Effector CD4-positive, alpha-beta T cell (primary cell): ENCODE measurements around the gene MACROD1.

Experiments used
- DNase-seq: peaks from one replicate; pipeline ENCODE4 v3.0.0-alpha.2; 2020

MACROD1 gene

DNA sequence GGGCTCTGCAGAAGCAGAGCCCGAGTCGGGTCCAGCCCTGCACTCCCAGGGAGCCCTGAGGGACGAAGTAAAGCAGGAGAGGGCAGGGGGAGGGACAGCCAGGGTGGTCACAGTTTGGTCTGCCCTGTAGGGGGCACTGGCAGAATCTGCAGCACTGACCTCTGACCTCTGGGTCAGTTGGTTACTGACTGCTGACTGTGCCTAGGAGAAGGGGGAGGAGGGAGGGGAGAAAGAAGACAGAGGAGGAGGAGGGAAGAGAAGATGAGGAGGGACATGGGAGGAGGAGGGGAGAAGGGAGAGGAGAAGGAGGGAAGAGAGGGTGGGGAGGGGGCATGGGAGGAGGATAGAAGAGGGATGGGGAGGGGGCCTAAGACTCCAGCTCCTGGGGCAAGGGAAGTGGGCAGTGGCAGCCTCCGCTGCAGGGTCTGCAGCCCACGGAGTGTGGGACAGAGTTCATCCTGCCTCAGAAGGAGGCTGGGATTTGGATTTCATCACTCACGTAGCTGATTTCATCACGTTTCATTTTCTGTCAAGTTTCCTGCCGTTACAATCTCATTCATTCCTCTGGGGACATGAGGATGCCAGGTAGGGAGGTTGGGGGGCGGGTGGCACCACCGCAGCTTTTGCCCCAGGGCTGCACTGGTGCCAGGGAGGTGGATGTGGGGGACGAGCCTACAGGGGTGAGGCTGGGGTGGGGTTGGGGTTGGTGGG, 75.0 kb downstream of the MACROD1 start:
- DNase-seq, result no peak

DNA sequence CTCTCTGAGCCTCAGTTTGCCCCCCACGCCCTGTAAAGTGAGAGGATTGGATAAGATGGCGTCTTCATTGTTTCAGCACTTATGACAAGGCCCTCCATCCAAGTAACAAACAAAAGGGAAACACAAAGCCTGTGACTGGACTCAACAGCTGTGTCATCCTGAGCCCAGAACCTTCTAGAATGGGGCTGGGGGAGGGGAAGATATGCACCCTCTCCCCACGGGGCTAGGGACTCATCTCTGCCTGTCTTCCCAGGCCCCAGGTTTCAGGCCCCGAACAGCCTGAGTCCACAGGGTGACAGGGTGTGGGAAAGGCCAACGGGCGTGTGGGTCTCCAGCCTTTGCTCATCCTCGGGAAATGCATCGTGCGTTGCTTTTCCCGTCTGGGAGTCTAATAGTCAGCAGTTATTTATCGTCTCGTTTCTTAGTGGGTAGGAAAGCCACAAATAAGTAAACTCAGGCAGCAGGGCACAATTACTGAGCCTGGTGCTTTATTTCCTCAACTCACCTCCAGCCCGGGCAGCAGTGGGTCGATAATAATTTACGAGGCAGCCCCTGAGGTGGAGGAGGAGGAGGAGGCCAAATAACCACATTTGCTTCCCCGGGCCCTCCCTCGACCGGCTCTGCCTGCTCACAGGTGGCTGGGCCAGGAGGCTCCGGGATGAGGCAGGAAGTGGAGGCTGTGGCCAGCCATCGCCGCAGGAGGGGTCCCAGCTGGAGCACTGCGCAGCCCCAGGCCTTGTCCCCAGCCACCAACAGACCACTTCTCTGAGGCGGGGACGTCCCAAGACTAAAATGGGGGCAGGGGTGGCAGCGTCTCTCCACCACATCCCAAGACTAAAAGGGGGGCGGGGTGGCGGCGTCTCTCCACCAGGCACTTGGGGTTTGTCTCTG, 75.8 kb downstream of the MACROD1 start:
- no peak for DNase-seq

DNA sequence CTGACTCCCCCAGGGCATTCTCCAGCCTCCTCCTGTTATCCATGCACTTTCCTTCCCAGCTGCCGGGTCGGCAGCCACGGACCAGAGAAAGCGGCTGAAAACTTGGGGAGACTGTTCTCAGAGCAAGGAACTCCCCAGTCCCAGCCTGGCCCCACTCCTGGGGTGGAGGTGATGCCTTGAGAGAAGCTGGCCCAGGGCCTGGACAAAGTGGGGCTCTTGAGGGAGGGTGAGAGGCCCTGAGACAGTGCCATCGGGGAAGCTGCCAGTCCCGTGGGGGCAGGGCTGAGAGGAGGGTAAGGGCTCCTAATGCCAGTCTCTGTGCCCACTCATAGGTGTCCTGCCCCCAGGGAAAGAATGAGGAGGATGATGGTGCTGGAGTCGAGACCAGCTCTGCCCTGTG, 76.4 kb downstream of the MACROD1 start:
- DNase-seq, result no peak

DNA sequence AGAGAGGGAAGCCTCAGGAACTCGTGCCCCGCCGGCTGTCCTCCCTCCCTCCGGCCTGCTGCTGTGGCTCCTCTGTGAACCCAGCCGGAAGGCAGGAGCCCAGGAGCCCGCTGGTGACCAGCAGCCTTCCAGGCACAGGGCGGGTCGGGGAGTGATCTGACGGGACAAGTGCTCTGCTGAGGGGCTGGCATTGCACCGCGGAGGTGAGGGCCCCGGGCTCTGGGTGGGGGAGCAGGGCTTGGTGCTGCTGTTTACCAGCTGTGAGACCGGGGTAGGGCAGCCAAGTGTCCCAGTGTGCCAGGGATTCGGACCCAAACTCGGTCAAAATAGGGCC, 76.9 kb downstream of the MACROD1 start:
- no peak for DNase-seq

DNA sequence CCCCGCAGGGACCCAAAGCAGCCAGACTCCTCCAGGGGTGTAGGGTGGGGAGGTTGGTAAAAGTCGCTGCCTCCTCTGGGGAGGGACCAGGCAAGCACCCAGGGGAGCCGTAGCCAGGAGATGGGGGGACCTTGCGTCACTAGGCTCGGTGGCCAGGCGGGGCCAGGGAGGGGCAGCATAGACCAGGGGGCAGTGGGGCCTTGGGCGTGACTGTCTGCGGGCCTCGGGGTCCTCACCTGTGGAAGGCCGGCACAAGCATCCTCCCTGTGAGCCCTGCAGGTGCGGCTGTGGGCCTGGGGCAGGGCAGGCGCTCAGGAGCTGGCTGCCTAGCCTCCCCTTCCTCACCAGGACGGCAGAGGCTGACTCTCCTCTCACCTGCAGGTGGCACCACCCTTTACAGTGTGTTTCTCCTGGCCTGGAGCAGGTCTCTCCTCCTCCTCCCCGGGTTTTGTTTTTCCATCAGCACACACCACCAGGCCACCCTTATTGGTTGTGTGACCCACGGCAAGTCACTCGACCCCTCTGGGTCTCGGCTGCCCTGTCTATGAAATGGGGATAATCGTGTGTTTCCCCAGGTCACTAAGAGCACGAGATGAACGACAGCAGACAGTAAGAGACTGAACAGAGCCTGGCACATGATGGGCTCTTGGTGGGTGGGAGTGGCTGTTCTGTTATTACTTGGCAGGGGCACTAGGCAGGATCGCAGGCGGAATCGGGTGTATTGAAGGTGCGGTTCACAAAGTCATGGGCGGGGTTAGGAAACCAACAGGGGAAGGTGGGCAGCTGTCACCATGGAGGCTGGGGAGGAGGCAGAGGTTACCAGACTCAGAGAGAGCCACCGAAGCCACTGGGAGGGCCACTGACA, 77.5 kb downstream of the MACROD1 start:
- no peak for DNase-seq

DNA sequence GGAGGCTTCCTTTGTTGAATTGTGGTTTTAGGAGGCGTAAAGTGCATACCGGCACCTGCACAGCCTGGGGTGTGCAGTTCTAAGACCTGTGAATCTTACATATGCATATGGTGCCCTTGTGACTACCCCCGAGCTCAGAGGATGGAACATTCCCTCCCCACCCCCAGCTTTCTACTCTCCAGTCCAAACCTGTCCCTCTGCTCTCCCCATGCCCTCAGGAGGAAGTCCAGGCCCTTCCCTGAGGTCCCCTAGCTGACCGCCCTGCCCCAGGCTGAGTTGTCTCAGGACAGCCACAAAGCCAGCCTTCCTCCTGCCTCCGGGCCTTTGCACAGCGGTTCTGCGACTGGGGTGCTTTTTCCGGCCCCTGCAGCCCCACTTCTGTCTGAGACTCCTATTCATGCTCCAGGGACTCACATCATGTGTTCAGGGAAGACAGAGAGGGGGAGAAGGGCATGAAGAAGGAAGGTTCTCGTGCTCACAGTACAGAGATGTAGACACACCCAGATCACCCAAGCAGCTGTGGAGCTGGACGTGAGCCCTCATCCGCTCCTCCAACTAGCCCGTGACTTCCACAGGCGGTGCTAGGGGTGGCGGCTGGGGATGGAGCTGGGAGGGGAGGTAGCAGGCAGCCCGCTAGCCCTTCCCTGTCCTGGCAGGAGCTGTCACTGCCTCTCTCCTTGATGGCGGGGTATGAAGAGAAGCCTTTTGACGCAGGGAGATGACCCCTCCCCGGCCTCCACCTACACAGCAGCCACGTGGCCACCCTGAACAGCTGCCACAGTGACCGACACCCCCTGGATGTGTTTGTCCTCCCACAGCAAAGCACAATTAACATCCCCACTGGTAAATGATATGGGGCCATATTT, 79.4 kb downstream of the MACROD1 start:
- no peak for DNase-seq

DNA sequence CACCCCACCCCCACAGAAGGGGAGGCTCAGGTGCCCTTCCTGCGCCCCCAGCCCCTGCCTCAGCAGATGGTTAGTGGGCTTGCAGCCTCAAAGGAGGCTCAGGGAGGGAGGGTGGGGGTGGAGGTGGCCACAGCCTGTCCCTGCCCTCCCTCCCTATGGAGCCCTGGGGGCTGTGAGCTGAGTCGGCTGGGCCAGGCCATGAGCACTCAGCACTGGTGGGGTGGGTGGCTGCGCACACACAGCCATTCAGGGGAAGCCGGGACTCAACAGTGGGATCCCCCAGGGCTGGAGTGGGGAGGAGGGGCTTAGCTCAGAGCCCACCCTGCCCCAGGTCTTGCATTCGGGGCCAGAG, 80.0 kb downstream of the MACROD1 start:
- DNase-seq, result no peak

DNA sequence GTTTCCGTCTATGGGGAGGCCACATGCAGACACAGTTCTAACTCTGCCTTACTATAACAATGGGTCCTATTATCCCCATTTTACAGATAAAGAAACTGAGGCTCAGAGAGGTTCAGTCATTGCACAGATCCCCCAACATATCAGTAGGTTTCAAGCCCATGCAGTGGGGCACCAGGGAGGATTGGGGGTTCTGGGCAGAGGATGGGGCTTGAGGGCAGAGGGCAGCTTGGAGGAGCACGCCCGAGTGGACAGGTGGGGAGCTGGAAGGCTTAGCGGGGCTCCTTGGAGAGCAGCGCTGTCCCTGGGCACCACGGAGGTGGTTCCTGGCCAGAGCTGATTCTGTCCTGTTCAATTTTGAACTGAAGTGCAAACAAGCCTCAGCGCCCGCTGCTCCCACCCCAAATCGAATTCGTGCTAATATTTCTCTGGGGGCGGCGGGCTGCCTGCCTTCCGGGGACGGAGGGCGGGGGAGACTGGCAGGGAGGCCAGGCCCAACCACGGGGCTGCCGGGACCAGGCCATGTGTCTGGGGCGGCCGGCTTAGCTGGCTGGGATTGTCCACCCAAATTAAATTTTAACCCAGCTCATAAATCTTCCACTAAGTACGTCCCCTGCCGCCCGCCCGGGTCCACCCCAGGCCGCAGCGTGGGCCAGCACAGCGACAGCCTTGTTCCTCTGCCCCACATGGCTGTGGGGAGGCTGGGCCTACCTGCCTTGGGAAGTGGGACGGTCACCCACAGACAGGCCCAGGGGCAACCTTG, 80.8 kb downstream of the MACROD1 start:
- no peak for DNase-seq

DNA sequence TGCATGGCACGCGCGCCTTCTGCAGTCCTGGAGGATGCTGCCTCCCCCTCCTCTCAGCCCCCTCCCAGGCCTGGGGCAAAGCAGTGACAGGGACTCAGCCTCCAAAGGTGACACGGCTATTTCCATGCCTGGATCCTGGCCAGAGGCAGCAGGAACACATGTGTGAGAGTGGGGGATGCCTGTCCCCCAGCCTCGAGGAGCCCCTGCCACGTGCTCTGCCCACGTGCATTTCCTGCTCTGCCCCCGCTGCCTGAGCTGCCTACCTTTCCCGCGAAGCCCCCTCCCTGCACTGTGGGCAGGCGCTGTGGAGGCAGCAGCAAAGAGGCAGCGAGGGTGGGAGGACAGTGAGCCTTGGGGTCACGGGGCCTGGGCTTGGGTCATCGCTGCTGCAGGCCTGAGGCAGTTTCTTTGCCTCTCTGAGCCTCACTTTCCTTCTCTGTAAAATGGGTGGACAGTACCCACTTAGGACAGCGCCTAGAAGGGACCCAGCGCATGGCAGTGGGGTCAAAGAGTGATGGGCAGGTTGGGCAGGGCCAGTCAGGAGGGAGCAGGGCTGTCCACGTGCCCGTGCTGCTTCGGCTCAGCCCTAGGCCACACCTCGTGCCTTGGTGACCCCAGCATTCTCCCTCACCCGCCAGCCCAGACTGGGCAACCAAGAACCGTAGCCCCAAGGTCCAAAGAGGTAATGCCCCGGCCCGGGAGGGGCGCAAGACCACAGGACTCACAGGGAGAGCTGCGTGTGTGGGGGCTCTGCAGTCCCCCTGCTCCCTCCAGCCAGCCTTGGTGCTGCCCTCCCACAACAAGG, 81.6 kb downstream of the MACROD1 start:
- no peak for DNase-seq

DNA sequence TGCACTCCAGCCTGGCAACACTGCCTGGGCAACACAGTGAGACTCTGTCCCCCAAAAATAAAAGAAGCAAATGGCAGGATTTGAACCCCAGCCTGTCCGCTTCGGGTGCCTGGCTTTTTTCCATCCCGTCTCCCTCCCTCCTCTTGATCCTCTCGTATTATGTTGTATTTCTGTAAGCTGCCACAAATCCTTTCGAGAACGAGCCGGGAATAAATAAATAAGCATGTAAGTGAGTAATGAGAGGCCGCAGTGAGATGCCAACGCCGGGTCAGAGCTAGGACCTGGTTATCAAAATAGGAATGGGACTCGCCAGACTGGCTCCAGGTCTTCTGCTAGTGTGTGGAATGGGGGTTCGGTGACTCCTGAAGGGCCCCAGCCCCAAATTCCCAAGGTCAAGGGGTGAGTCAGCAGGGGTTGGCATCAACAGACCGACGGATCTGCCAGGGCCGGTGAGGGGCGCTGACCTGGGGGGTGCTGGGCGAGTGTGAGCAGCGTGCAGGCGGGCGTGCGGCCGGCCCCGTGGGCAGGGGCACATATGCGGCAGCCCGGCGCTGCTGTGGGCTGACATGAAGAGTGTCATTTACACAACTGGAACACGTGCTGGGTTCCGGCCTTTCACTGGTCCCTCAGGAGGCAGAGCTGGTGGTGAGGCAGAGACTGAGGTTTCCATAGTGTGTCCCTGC, 82.4 kb downstream of the MACROD1 start:
- no peak for DNase-seq

DNA sequence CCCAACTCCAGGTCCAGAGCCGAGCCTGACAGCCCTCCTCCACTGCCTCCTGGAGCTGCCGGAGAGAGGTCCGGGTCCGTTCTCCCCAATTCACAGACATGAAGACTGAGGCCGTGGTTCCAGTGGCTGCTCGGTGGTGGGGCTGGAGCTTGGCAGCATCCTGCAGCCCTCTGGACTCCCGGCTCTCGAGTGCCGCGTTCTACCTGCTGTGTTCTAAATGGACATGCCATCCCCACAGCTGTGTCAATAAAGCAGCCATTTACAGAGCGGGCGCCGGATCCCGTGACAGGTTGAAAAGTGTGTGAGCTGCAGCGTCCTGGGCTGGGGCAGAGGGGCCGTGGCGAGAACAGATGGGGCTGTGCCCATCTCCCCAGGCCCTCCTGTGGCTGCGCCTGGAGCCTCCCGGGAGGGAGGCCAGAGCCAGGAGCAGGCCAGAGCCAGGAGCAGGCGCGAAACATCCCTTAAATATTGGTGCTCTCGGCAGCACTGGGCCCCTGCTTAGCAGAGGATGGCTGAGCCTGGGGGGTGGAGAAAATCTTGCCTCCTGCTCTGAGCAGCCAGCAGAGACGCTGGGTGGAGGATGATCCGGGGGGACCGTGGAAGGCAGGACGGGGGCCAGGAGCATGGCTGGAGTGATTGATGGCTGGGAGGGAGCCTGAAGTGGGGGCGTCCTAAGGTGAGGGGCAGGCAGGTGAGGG, 84.0 kb downstream of the MACROD1 start:
- DNase-seq, result no peak

DNA sequence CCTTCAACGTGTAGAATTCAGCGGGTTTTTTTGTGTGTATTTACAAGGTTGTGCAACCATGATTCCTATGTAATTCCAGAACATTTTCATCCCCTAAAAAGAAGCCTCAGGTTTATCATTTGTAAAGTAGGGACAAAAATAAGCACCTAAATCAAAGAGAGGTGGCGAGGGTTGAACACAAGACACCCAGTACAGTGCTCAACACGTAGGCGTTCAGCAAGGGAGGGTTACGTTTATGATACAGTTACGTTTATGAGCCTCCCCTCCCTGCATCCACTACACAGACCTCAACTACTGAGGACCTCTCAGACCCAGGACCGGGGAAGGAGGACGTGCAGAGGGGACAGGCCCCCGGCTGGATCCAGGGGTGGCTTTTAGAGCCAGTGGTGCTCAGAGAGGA, 85.5 kb downstream of the MACROD1 start:
- no peak for DNase-seq

DNA sequence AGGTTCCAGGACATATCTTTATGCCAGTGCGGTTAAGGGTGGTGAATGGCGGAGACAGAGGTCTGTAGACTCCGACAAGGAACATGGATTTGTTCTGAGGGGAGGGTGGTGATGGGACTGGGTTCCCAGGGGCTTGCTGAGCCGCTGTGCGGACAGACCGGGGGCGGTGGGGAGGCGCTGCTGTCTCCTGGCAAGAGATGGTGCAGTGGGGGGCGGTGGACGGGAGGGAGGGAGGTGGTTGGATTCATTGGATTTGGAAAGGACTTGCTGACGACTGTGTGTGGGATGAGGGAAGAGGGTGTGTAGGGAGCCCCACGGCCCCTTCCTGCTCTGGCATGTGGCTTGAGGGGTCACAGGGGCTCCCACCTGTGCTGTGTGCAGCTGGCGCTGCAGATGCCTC, 87.0 kb downstream of the MACROD1 start:
- no peak for DNase-seq

DNA sequence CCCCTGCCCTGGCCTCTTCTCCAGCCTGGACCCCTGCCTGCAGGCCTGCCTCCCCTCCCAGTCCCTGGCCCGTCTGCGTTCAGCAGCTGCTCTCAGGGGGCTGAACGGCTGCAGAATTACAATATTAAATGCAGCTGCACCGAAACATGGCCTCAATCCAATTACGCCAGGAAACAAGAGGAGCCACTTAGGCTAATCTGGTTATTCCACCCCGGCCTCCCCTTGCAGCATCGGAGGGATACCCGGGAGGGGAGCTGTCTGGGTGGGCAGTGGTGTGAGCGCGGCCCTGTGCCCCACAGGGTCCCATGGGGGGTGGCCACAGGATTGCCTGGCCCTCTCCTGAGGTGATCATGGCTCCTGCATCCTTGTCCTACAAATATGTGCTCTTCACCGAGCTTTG, 87.6 kb downstream of the MACROD1 start:
- DNase-seq, result no peak

DNA sequence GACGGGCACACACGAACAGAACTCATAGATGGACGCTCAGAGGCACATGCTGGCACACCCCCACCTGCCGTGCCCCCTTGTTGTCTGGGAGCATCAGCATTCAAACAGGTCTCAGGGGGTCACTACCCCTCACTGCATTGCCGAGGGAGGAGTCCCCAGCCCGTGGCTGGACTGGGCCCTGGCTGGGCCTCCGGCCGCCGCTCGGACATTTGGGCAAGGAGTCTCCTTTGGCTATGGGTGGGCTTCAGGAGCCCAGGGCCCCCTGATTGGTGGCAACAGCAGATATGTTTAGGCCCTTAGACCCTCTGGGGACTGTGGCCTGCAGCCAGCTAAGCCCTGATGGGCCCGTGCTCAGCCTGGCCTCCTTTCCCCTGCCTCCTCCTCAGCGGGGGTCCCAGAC, 88.3 kb downstream of the MACROD1 start:
- no peak for DNase-seq

DNA sequence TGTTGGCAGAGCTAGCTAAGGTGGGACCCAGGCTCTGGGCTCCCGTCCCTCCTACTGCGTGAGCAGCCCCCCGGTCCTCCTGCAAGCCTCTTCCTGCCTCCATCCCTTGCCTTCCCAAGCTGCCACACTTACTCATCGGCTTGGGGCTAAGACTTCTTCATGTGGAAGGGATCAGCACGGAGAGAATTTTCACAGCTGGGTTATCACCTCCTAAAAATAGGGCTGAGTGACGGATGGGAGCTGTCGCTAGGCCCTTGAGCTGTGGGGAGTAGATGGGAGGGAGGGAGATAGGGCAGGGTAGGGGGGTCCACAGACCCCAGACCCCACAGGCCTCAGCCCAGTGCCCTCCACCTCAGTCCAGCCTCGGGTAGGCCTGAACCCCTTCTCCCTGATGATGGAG, 89.2 kb downstream of the MACROD1 start:
- DNase-seq, result no peak

DNA sequence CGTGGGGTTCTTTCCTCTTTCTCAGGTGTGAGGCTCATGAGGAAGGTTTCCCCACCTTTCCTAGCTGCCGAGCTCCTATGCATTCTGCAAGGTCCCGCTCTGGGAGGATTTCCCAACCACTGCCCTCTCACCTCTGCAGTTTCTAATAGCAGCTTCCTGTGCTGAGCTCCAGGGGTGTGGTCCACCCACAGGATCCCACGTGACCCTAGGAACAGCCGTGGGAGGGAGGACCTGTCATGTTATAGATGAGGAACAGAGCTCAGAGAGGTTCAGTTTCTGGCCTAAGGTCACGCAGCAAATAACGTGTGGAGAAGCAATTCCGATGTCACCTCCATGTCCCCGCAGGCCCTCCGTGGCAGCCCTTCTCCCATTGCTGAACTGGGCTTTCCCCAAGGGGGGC, 91.7 kb downstream of the MACROD1 start:
- no peak for DNase-seq

DNA sequence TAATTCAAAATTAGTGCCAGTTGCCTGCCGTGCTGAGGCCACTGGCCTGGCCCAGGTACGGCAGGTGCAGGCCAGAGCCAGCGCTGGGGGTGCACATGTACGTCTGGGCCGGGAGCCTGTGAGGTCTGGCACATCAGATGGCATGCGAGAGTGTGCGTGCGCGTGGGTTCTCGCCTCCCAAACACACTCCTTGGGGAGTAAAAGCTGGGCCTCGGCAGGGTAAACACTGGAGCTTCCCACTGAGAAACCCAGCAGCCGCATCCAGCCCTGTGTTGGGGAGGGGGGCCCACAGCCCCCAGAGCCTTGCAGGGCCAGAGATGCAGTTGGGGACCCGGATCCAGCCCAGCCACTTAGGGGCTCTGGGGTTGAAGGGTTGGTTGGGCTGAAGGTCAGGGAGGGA, 92.4 kb downstream of the MACROD1 start:
- no peak for DNase-seq

DNA sequence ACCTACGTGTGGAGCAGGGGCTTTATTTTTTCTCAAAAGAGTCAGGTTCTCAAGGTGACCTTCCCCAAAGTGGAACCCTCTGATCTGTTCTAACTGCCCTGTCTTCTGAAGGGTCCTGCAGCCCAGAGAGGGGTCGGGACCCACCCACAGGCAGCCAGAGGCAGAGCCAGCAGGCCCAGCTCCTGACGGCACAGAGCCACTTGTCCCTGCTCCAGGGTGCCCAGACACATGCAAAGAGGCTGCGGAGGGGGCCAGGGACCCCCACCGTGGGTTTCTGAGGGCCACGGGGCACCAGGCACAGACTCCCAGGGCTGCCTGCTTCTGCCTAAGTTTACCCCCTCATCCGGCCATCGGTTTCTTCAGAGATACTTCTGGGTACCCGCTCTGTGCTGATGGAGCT, 93.0 kb downstream of the MACROD1 start:
- DNase-seq, result no peak

DNA sequence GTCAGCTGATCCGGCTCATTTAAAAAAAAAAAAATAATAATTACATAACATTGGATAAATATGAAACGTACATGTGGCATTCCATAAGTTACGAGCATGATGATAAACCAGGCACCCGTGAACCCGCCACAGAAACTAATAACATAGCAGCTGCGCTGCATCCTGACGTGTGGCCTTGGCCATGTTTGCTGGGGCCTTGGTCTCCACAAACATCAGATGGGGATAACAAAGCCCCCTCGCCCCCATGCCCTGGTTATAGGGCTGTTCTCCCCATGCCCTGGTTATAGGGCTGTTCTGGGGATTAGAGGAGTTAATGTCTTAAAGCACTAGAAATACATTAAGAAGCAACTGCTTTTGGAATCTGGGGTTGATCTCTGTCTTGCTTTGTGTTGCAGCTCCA, 93.5 kb downstream of the MACROD1 start:
- no peak for DNase-seq
